ENCODE measurements around the gene RRBP1.

RRBP1 gene

GRCh38 chr20:17648315-17648646 is 33.8 kb downstream of the RRBP1 start:
- no peak for DNase-seq (ENCODE audit: low read depth in 1 of 2, low spot score in 1 of 2)

GRCh38 chr20:17647391-17648314 is 34.4 kb downstream of the RRBP1 start:
- DNase-seq (ENCODE audit: low read depth in 1 of 2, low spot score in 1 of 2) = no peak

- no peak for DNase-seq (ENCODE audit: low read depth in 1 of 2, low spot score in 1 of 2)
These were observed 35.1 kb downstream of the RRBP1 start for GRCh38 chr20:17646961-17647301.

- DNase-seq (ENCODE audit: low read depth in 1 of 2, low spot score in 1 of 2) = no peak
These were observed 35.7 kb downstream of the RRBP1 start for GRCh38 chr20:17646209-17646960.

- no peak for DNase-seq (ENCODE audit: low read depth in 1 of 2, low spot score in 1 of 2)
These were observed 36.4 kb downstream of the RRBP1 start for GRCh38 chr20:17645546-17646208.

GRCh38 chr20:17645010-17645409 is 37.0 kb downstream of the RRBP1 start:
- DNase-seq (ENCODE audit: low read depth in 1 of 2, low spot score in 1 of 2) = no peak

- no peak for DNase-seq (ENCODE audit: low read depth in 1 of 2, low spot score in 1 of 2)
These were observed 37.6 kb downstream of the RRBP1 start for GRCh38 chr20:17644451-17644850.

GRCh38 chr20:17643531-17644188 is 38.4 kb downstream of the RRBP1 start:
- no peak for DNase-seq (ENCODE audit: low read depth in 1 of 2, low spot score in 1 of 2)

GRCh38 chr20:17642404-17643269 is 39.4 kb downstream of the RRBP1 start:
- DNase-seq (ENCODE audit: low read depth in 1 of 2, low spot score in 1 of 2) = no peak

GRCh38 chr20:17641993-17642392 is 40.0 kb downstream of the RRBP1 start:
- no peak for DNase-seq (ENCODE audit: low read depth in 1 of 2, low spot score in 1 of 2)

- DNase-seq (ENCODE audit: low read depth in 1 of 2, low spot score in 1 of 2) = no peak
These were observed 40.5 kb downstream of the RRBP1 start for GRCh38 chr20:17641520-17641964.

- DNase-seq (ENCODE audit: low read depth in 1 of 2, low spot score in 1 of 2) = no peak
These were observed 41.1 kb downstream of the RRBP1 start for GRCh38 chr20:17640875-17641378.

GRCh38 chr20:17640146-17640874 is 41.7 kb downstream of the RRBP1 start:
- no peak for DNase-seq (ENCODE audit: low read depth in 1 of 2, low spot score in 1 of 2)

GRCh38 chr20:17638835-17639407 is 43.1 kb downstream of the RRBP1 start:
- DNase-seq (ENCODE audit: low read depth in 1 of 2, low spot score in 1 of 2) = no peak

GRCh38 chr20:17637985-17638640 is 43.9 kb downstream of the RRBP1 start:
- DNase-seq (ENCODE audit: low read depth in 1 of 2, low spot score in 1 of 2) = no peak

- DNase-seq (ENCODE audit: low read depth in 1 of 2, low spot score in 1 of 2) = no peak
These were observed 44.6 kb downstream of the RRBP1 start for GRCh38 chr20:17637413-17637780.

- no peak for DNase-seq (ENCODE audit: low read depth in 1 of 2, low spot score in 1 of 2)
These were observed 45.3 kb downstream of the RRBP1 start for GRCh38 chr20:17636523-17637412.

Measured in activated T-helper 1 cell treated with anti-CD3 and anti-CD28 coated beads, Interleukin-2, amount 50 U/mL, for 16 hours (primary cell).